A549 (cell line): Measurements from ENCODE around the gene STIP1. TPM values are rescaled to one million over a fixed set of nuclear protein-coding genes. Genes with fewer than 3 reads are reported as not detected.
A peak's percentile ranks its signal among the peaks of the same experiment; 100 is the strongest.

Experiments
- ATAC-seq, 2 experiments: fragments of 200-7000 bp in 1 of 2; fragments of >200 bp in 1 of 2; cut with Nextera tagmentation in 1 of 2; cut with Tn5 transposase in 1 of 2; 3 replicates each; pipeline versions ENCODE4 v1.8.0 to v1.9.1; 2018 to 2020; ENCODE audit warnings: mild to moderate bottlenecking in 1 of 2, moderate library complexity in 1 of 2
- CTCF ChIA-PET: fragments of 300-600 bp; sonication (Branson Sonifier 250); formaldehyde crosslinking; extraction: SDS; loops from one replicate; lab custom pipeline; 2021; ENCODE audit warnings: antibody characterized with exemption, inconsistent platforms; lab: Yijun Ruan, JAX
- POLR2A ChIA-PET: fragments of 350-600 bp; formaldehyde crosslinking; extraction: SDS; loops from one replicate; lab custom pipeline; 2021; ENCODE audit warnings: antibody characterized with exemption, inconsistent platforms; lab: Yijun Ruan, JAX
- DNase-seq, 2 experiments: peaks; one replicate each; pipeline versions ENCODE4 v3.0.0 to v3.0.0-alpha.2; 2011 to 2016; ENCODE audit warnings: low read depth in 1 of 2, low spot score in 1 of 2
- FAIRE-seq: peaks from 2 replicates; lab custom pipeline; 2011; peaks lifted over from hg19 to GRCh38; lab: Jason Lieb, UNC
- H3K27ac ChIP-seq, 2 experiments: fragments of >200 bp; sonication (Bioruptor Twin); formaldehyde crosslinking; 3 replicates each; pipeline ENCODE4 v1.5.1; 2016 to 2017
- H3K4me1 ChIP-seq: fragments of >200 bp; sonication (Bioruptor Twin); formaldehyde crosslinking; 3 replicates; pipeline ENCODE4 v1.6.1; 2016
- H3K4me2 ChIP-seq: fragments of >200 bp; sonication (Bioruptor Twin); formaldehyde crosslinking; 3 replicates; pipeline ENCODE4 v1.6.1; 2016
- H3K4me3 ChIP-seq: fragments of >200 bp; sonication (Bioruptor Twin); formaldehyde crosslinking; 3 replicates; pipeline ENCODE4 v1.5.1; 2016
- H3K9me3 ChIP-seq: fragments of >200 bp; sonication (Bioruptor Twin); formaldehyde crosslinking; 3 replicates; pipeline ENCODE4 v1.6.1; 2016
- CBX8 ChIP-seq: fragments of 200-600 bp; sonication (generic); IDR thresholded peaks from 2 replicates; pipeline ENCODE4 v1.6.1; 2016
- EHF ChIP-seq: fragments of 250-450 bp; sonication (Bioruptor Pico); IDR thresholded peaks from 2 replicates; pipeline ENCODE4 v1.5.0; 2020; ENCODE audit warnings: mild to moderate bottlenecking
- EHMT2 ChIP-seq: fragments of 200-600 bp; sonication (generic); IDR thresholded peaks from 2 replicates; pipeline ENCODE4 v1.6.1; 2016; ENCODE audit warnings: antibody characterized with exemption, low read depth, mild to moderate bottlenecking, moderate library complexity
- EP300 ChIP-seq, 2 experiments: fragments of >200 bp; sonication (Bioruptor Twin); formaldehyde crosslinking; IDR thresholded peaks; 2 replicates in 1 of 2; 3 replicates in 1 of 2; pipeline ENCODE4 v1.6.1; 2016 to 2017
- FOSL2 ChIP-seq, 2 experiments: fragments of 450-650 bp in 1 of 2; fragments of >200 bp in 1 of 2; sonication (Bioruptor Twin) in 1 of 2; formaldehyde crosslinking; IDR thresholded peaks; 2 replicates each; pipeline versions ENCODE4 v1.5.0 to v1.6.1; 2016 to 2020; ENCODE audit warnings: mild to moderate bottlenecking in 1 of 2, moderate library complexity in 1 of 2
- FOXS1 ChIP-seq: fragments of 250-450 bp; sonication (Bioruptor Pico); IDR thresholded peaks from 2 replicates; pipeline ENCODE4 v1.5.0; 2020; ENCODE audit warnings: mild to moderate bottlenecking, moderate library complexity
- HDAC2 ChIP-seq: fragments of 200-600 bp; sonication (generic); IDR thresholded peaks from 2 replicates; pipeline ENCODE4 v1.6.1; 2016
- HEYL ChIP-seq: fragments of 250-450 bp; sonication (Bioruptor Pico); IDR thresholded peaks from 2 replicates; pipeline ENCODE4 v1.8.0; 2021; ENCODE audit warnings: mild to moderate bottlenecking, moderate library complexity
- HOXA7 ChIP-seq: fragments of 250-450 bp; sonication (Bioruptor Pico); IDR thresholded peaks from 2 replicates; pipeline ENCODE4 v1.5.0; 2020; ENCODE audit warnings: mild to moderate bottlenecking, moderate library complexity
- HOXB5 ChIP-seq: fragments of 250-450 bp; sonication (Bioruptor Pico); IDR thresholded peaks from 2 replicates; pipeline ENCODE4 v1.5.0; 2020; ENCODE audit warnings: mild to moderate bottlenecking, moderate library complexity
- JUN ChIP-seq, 2 experiments: fragments of >200 bp; sonication (Bioruptor Twin); formaldehyde crosslinking; IDR thresholded peaks; 2 replicates in 1 of 2; 3 replicates in 1 of 2; pipeline ENCODE4 v1.6.1; 2016 to 2017
- JUNB ChIP-seq: fragments of >200 bp; sonication (Bioruptor Twin); formaldehyde crosslinking; IDR thresholded peaks from 2 replicates; pipeline ENCODE4 v1.6.1; 2016
- KDM1A ChIP-seq: fragments of 200-600 bp; sonication (generic); IDR thresholded peaks from 2 replicates; pipeline ENCODE4 v1.6.1; 2016; ENCODE audit warnings: low read depth, mild to moderate bottlenecking
- MAFK ChIP-seq: fragments of 450-650 bp; IDR thresholded peaks from 2 replicates; pipeline ENCODE4 v1.6.1; 2014; ENCODE audit not compliant: partially characterized antibody
- NPAS2 ChIP-seq: fragments of 250-450 bp; sonication (Bioruptor Pico); IDR thresholded peaks from 2 replicates; pipeline ENCODE4 v1.8.0; 2022; ENCODE audit warnings: mild to moderate bottlenecking, moderate library complexity, borderline replicate concordance
- POLR2A ChIP-seq: IDR thresholded peaks from 2 replicates; pipeline ENCODE4 v1.6.1; 2012; ENCODE audit warnings: mild to moderate bottlenecking, low read length
- RAD21 ChIP-seq, 2 experiments: fragments of >200 bp in 1 of 2; sonication (Bioruptor Twin) in 1 of 2; formaldehyde crosslinking in 1 of 2; IDR thresholded peaks in 1 of 2; conservative IDR thresholded peaks in 1 of 2; 2 replicates in 1 of 2; 3 replicates in 1 of 2; pipeline ENCODE4 v1.6.1; 2012 to 2018; ENCODE audit warnings: inconsistent platforms in 1 of 2
- RARB ChIP-seq: fragments of 250-450 bp; sonication (Bioruptor Pico); IDR thresholded peaks from 2 replicates; pipeline ENCODE4 v1.8.0; 2021; ENCODE audit warnings: mild to moderate bottlenecking, moderate library complexity
- RCOR1 ChIP-seq: fragments of 150-350 bp; IDR thresholded peaks from 2 replicates; pipeline ENCODE4 v1.6.1; 2014; ENCODE audit warnings: antibody characterized with exemption, low read length, low read depth
- RNF2 ChIP-seq: fragments of 200-600 bp; sonication (generic); IDR thresholded peaks from 2 replicates; pipeline ENCODE4 v1.6.1; 2016; ENCODE audit warnings: low read depth, mild to moderate bottlenecking, antibody characterized with exemption, moderate library complexity, borderline replicate concordance
- TFCP2L1 ChIP-seq: fragments of 250-450 bp; sonication (Bioruptor Pico); IDR thresholded peaks from 2 replicates; pipeline ENCODE4 v1.5.0; 2021; ENCODE audit warnings: mild to moderate bottlenecking
- TP53 ChIP-seq: fragments of 250-450 bp; sonication (Bioruptor Pico); IDR thresholded peaks from 2 replicates; pipeline ENCODE4 v1.5.0; 2021; ENCODE audit warnings: mild to moderate bottlenecking, moderate library complexity
- ZC3H11A ChIP-seq: fragments of 450-650 bp; IDR thresholded peaks from 2 replicates; pipeline ENCODE4 v1.6.1; 2014; ENCODE audit warnings: antibody characterized with exemption, mild to moderate bottlenecking
- ZFP36 ChIP-seq: fragments of 450-650 bp; IDR thresholded peaks from 2 replicates; pipeline ENCODE4 v1.6.1; 2014; ENCODE audit warnings: borderline replicate concordance; ENCODE audit not compliant: partially characterized antibody
- ZNF302 ChIP-seq: fragments of 250-450 bp; sonication (Bioruptor Pico); IDR thresholded peaks from 2 replicates; pipeline ENCODE4 v1.9.0; 2021; ENCODE audit warnings: inconsistent platforms, mild to moderate bottlenecking, moderate library complexity
- WGBS: methylation state at CpG from one replicate; pipeline ENCODE4 v1.1.6; 2017; ENCODE audit errors: missing lambda C conversion rate; 5-methylcytosine and 5-hydroxymethylcytosine counted together
- polyA plus RNA-seq, 4 experiments: library from polyadenylated mRNA; depleted of rRNA in 3 of 4; stranded (reverse); fragments of >200 nt; fragmentation: RNase III in 1 of 4; extraction: RNeasy Plus Mini Kit Qiagen cat#74134 plus additional on column Dnase treatment in 1 of 4; gene quantifications; 2 replicates in 3 of 4; 3 replicates in 1 of 4; pipeline ENCODE4 v1.2.3, GENCODE V29; 2011 to 2017
- TF ChIP-seq, protein P1 (sequence below): fragments of 200-600 bp; sonication (generic); IDR thresholded peaks from 2 replicates; pipeline ENCODE4 v1.6.1; 2016; ENCODE audit warnings: antibody characterized with exemption, mild to moderate bottlenecking, moderate library complexity
- TF ChIP-seq, protein P2 (sequence below): fragments of 150-350 bp; IDR thresholded peaks from 2 replicates; pipeline ENCODE4 v1.6.1; 2014; ENCODE audit warnings: low read depth, mild to moderate bottlenecking, low read length
- TF ChIP-seq, protein P3 (sequence below): fragments of >200 bp; sonication (Bioruptor Twin); formaldehyde crosslinking; IDR thresholded peaks from 3 replicates; pipeline ENCODE4 v1.5.1; 2016

Gene STIP1
- polyA plus RNA-seq, 2 of the 4 experiments (the other 2 are of a cell fraction) = 288 to 297 TPM

DNA sequence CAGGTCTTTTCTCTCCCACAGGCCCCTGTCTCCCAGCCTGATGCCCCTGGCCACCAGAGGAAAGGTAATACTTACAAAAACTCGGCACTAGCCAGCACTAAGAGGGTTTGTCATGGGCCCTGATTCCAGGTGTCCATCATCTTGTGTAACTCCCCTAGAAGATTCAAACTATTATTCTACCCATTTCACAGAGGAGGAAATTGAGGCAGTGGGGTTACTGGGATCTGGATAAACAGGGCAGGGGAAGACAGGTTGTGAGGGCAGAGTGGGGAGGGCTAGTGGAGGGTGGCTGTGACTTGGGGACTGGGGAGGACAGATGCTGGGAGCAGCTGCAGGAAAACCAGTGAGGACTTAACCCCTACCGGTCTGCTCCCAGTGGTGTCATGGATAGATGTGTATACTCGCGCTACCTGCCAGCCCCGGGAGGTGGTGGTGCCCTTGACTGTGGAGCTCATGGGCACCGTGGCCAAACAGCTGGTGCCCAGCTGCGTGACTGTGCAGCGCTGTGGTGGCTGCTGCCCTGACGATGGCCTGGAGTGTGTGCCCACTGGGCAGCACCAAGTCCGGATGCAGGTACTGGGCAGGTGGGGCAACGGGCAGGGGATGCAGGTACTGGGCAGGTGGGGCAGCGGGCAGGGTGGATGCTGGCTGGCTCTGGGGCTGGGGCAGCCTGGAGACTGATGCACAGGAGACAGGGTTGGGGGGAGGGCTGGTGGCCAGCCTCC is 49.6 kb downstream of the STIP1 start:
- no peak for TF ChIP-seq EHMT2
- TF ChIP-seq HDAC2 = 0 out of 2 replicates have a peak, but pooled peaks have one; percentile 38
- no peak for TF ChIP-seq HOXB5
- peak; percentile 81; the same call in 1 of the 2 replicates for TF ChIP-seq KDM1A
- POLR2A ChIA-PET = no interaction called here
- DNase-seq = no peak
- H3K27ac ChIP-seq = peak overlapping the region; percentile 96 to 97
- FAIRE-seq = no peak
- H3K4me3 ChIP-seq = peak overlapping the region; percentile 96
- peak overlapping the region; percentile 99 for H3K4me2 ChIP-seq
- no peak for ATAC-seq
- WGBS = 87% methylated on average over 12 of the region's 12 CpGs
- no peaks in the 10 kb centered on the region for H3K9me3 ChIP-seq
- CTCF ChIA-PET = interaction anchor here (0.5 to 2.3 kb wide), 6 partner anchors 9 to 82 kb away, joined by 3 to 16 read pairs (median 4); partner anchors contain the start of genes NUDT22, PRDX5 and TRPT1
- peaks cover 41% of the 10 kb centered on the region for H3K4me1 ChIP-seq

DNA sequence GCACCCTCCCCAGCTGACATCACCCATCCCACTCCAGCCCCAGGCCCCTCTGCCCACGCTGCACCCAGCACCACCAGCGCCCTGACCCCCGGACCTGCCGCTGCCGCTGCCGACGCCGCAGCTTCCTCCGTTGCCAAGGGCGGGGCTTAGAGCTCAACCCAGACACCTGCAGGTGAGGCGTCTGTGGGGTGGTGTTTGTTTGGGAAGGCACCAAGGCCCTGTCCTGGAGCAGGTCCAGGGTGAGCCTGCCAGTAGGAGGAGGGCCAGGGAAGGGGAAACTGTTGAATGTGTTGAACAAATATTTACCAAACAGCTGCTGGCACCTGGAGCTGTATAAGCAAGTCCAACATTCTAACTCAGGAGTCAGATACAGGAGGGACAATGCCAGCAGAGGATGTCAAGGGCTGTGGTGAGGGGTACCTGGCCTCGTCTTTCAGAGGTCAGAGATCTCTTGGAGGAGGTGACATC is 51.5 kb downstream of the STIP1 start:
- TF ChIP-seq ZNF302 (no peak), EP300 (IDR thresholded peaks at IDR 0.05) (no peak), JUNB (no peak), HOXA7 (CRISPR knock-in tag) (no peak), RARB (CRISPR knock-in tag) (no peak), TP53 (CRISPR knock-in tag) (no peak), FOXS1 (CRISPR knock-in tag) (no peak), RAD21 (conservative IDR thresholded peaks at IDR 0.05 in 1 of 2, IDR thresholded peaks at IDR 0.05 in 1 of 2) (no peak), MAFK (no peak), FOSL2 (IDR thresholded peaks at IDR 0.05) (no peak), FOSL2 (CRISPR knock-in tag; IDR thresholded peaks at IDR 0.05) (no peak), ZC3H11A (no peak), TFCP2L1 (CRISPR knock-in tag) (no peak), RCOR1 (no peak), POLR2A (no peak), HEYL (CRISPR knock-in tag) (no peak)
- TF ChIP-seq, protein P1, sequence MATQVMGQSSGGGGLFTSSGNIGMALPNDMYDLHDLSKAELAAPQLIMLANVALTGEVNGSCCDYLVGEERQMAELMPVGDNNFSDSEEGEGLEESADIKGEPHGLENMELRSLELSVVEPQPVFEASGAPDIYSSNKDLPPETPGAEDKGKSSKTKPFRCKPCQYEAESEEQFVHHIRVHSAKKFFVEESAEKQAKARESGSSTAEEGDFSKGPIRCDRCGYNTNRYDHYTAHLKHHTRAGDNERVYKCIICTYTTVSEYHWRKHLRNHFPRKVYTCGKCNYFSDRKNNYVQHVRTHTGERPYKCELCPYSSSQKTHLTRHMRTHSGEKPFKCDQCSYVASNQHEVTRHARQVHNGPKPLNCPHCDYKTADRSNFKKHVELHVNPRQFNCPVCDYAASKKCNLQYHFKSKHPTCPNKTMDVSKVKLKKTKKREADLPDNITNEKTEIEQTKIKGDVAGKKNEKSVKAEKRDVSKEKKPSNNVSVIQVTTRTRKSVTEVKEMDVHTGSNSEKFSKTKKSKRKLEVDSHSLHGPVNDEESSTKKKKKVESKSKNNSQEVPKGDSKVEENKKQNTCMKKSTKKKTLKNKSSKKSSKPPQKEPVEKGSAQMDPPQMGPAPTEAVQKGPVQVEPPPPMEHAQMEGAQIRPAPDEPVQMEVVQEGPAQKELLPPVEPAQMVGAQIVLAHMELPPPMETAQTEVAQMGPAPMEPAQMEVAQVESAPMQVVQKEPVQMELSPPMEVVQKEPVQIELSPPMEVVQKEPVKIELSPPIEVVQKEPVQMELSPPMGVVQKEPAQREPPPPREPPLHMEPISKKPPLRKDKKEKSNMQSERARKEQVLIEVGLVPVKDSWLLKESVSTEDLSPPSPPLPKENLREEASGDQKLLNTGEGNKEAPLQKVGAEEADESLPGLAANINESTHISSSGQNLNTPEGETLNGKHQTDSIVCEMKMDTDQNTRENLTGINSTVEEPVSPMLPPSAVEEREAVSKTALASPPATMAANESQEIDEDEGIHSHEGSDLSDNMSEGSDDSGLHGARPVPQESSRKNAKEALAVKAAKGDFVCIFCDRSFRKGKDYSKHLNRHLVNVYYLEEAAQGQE = no peak
- H3K27ac ChIP-seq = no peak overlapping the region
- POLR2A ChIA-PET = no interaction called here
- H3K4me3 ChIP-seq = no peak overlapping the region
- 100% methylated on average over 1 of the region's 12 CpGs for WGBS
- peaks cover 28% of the 10 kb centered on the region for H3K4me1 ChIP-seq
- no peak for ATAC-seq
- FAIRE-seq = no peak
- no peak for DNase-seq
- no peaks in the 10 kb centered on the region for H3K9me3 ChIP-seq
- CTCF ChIA-PET = interaction anchor here (1.5 to 3.0 kb wide), 5 partner anchors 11 to 67 kb away, joined by 3 to 16 read pairs (median 12); partner anchors contain the start of genes NUDT22, PLCB3, STIP1 and TRPT1
- no peak overlapping the region for H3K4me2 ChIP-seq

DNA sequence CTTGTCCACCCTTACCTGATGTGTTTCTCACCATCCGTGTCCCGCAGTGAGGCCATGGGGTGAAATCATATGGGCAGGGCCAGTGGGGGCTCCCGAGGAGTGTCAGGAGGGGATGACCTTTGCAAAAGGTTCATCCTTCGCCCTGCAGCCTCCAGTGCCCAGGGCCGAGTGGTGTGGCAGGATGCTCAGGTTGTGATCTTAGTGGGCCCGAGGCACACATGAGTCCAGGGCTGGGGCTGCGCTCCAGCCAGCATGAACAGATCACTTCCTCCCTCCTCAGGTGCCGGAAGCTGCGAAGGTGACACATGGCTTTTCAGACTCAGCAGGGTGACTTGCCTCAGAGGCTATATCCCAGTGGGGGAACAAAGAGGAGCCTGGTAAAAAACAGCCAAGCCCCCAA is 52.1 kb downstream of the STIP1 start:
- no peak overlapping the region for H3K4me2 ChIP-seq
- 95% methylated on average over 8 of the region's 9 CpGs for WGBS
- TF ChIP-seq EHF (CRISPR knock-in tag) = no peak
- TF ChIP-seq, protein P2, sequence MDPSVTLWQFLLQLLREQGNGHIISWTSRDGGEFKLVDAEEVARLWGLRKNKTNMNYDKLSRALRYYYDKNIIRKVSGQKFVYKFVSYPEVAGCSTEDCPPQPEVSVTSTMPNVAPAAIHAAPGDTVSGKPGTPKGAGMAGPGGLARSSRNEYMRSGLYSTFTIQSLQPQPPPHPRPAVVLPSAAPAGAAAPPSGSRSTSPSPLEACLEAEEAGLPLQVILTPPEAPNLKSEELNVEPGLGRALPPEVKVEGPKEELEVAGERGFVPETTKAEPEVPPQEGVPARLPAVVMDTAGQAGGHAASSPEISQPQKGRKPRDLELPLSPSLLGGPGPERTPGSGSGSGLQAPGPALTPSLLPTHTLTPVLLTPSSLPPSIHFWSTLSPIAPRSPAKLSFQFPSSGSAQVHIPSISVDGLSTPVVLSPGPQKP = no peak
- TF ChIP-seq FOXS1 (CRISPR knock-in tag) = no peak
- no peak for TF ChIP-seq CBX8
- no peak for TF ChIP-seq JUNB
- TF ChIP-seq, protein P3, sequence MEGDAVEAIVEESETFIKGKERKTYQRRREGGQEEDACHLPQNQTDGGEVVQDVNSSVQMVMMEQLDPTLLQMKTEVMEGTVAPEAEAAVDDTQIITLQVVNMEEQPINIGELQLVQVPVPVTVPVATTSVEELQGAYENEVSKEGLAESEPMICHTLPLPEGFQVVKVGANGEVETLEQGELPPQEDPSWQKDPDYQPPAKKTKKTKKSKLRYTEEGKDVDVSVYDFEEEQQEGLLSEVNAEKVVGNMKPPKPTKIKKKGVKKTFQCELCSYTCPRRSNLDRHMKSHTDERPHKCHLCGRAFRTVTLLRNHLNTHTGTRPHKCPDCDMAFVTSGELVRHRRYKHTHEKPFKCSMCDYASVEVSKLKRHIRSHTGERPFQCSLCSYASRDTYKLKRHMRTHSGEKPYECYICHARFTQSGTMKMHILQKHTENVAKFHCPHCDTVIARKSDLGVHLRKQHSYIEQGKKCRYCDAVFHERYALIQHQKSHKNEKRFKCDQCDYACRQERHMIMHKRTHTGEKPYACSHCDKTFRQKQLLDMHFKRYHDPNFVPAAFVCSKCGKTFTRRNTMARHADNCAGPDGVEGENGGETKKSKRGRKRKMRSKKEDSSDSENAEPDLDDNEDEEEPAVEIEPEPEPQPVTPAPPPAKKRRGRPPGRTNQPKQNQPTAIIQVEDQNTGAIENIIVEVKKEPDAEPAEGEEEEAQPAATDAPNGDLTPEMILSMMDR = no peak
- TF ChIP-seq ZNF302 = no peak
- no peak for TF ChIP-seq JUN (IDR thresholded peaks at IDR 0.05)
- no peak for TF ChIP-seq NPAS2 (CRISPR knock-in tag)
- no peak for TF ChIP-seq RNF2
- TF ChIP-seq ZFP36 = no peak
- no peak for TF ChIP-seq ZC3H11A
- no peak for TF ChIP-seq EP300 (IDR thresholded peaks at IDR 0.05)
- TF ChIP-seq FOSL2 (IDR thresholded peaks at IDR 0.05) = no peak
- no peak for TF ChIP-seq FOSL2 (CRISPR knock-in tag; IDR thresholded peaks at IDR 0.05)

More for the DNA sequence above, 52.1 kb downstream of the STIP1 start:
- H3K9me3 ChIP-seq = no peaks in the 10 kb centered on the region
- ATAC-seq (no peak), FAIRE-seq (no peak), DNase-seq (no peak)
- POLR2A ChIA-PET = interaction anchor here (0.8 to 1.5 kb wide), 2 partner anchors 9 to 12 kb away, joined by 3 to 4 read pairs; partner anchors contain the start of genes NUDT22 and TRPT1
- CTCF ChIA-PET = interaction anchor here (1.7 to 3.0 kb wide), 3 partner anchors 11 to 67 kb away, joined by 6 to 14 read pairs (median 12); partner anchors contain the start of genes NUDT22, PLCB3 and TRPT1
- H3K4me1 ChIP-seq = peaks cover 32% of the 10 kb centered on the region
- no peak overlapping the region for H3K27ac ChIP-seq
- no peak overlapping the region for H3K4me3 ChIP-seq
